Measurements from ENCODE around the gene THSD4. TPM values are rescaled to one million over a fixed set of nuclear protein-coding genes. Genes with fewer than 3 reads are reported as not detected.

Gene THSD4
- total RNA-seq, 2 experiments from 2014 or later = not detected

GRCh38 chr15:71501344-71502076 is 386.2 kb downstream of the THSD4 start:
- POLR2A ChIA-PET = no interaction called here
- Mint-ChIP-seq H3K27me3 (peaks cover 37% of the 10 kb centered on the region), H3K4me3 (no peak overlapping the region), H3K4me1 (ENCODE audit: low read depth) (no peaks in the 10 kb centered on the region), H3K9me3 (peaks cover 2% of the 10 kb centered on the region), H3K27ac (no peak overlapping the region), H3K36me3 (ENCODE audit: low read depth) (no peaks in the 10 kb centered on the region)
- DNase-seq = no peak
- Histone ChIP-seq H3K27me3 (ENCODE audit: control insufficient read depth in 1 of 2, insufficient read depth in 2 of 2, low read length in 2 of 2) (peaks cover 0 to 2% of the 10 kb centered on the region in 2 experiments), H3K4me3 (ENCODE audit: low read length) (no peak overlapping the region), H3K36me3 (ENCODE audit: insufficient read depth, low read length) (no peaks in the 10 kb centered on the region), H3K27ac (ENCODE audit: low read depth in 1 of 2, low read length in 2 of 2) (no peak overlapping the region), H3K9me3 (ENCODE audit: control insufficient read depth in 1 of 2, insufficient read depth in 1 of 2, low read length in 2 of 2) (no peaks in the 10 kb centered on the region), H3K4me1 (ENCODE audit: insufficient read depth, low read length) (no peaks in the 10 kb centered on the region)
- CTCF ChIA-PET = no interaction called here
- no peak for ATAC-seq (ENCODE audit: poor library complexity)
- intact Hi-C loops (cut with DNase I, micrococcal nuclease) = no loop called here
- TF ChIP-seq, protein P1, sequence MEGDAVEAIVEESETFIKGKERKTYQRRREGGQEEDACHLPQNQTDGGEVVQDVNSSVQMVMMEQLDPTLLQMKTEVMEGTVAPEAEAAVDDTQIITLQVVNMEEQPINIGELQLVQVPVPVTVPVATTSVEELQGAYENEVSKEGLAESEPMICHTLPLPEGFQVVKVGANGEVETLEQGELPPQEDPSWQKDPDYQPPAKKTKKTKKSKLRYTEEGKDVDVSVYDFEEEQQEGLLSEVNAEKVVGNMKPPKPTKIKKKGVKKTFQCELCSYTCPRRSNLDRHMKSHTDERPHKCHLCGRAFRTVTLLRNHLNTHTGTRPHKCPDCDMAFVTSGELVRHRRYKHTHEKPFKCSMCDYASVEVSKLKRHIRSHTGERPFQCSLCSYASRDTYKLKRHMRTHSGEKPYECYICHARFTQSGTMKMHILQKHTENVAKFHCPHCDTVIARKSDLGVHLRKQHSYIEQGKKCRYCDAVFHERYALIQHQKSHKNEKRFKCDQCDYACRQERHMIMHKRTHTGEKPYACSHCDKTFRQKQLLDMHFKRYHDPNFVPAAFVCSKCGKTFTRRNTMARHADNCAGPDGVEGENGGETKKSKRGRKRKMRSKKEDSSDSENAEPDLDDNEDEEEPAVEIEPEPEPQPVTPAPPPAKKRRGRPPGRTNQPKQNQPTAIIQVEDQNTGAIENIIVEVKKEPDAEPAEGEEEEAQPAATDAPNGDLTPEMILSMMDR (IDR thresholded peaks at IDR 0.05) = no peak

GRCh38 chr15:71502077-71502432 is 386.8 kb downstream of the THSD4 start:
- H3K4me3 Mint-ChIP-seq = no peak overlapping the region
- Histone ChIP-seq H3K27me3 (ENCODE audit: control insufficient read depth in 1 of 2, insufficient read depth in 2 of 2, low read length in 2 of 2) (peaks cover 0 to 2% of the 10 kb centered on the region in 2 experiments), H3K4me3 (ENCODE audit: low read length) (no peak overlapping the region), H3K36me3 (ENCODE audit: insufficient read depth, low read length) (no peaks in the 10 kb centered on the region), H3K4me1 (ENCODE audit: insufficient read depth, low read length) (no peaks in the 10 kb centered on the region), H3K9me3 (ENCODE audit: control insufficient read depth in 1 of 2, insufficient read depth in 1 of 2, low read length in 2 of 2) (peaks cover 0 to 3% of the 10 kb centered on the region in 2 experiments), H3K27ac (ENCODE audit: low read depth in 1 of 2, low read length in 2 of 2) (no peak overlapping the region)
- peaks cover 37% of the 10 kb centered on the region for H3K27me3 Mint-ChIP-seq
- CTCF ChIA-PET = no interaction called here
- no peaks in the 10 kb centered on the region for H3K4me1 Mint-ChIP-seq (ENCODE audit: low read depth)
- ATAC-seq (ENCODE audit: poor library complexity) = no peak
- no peak overlapping the region for H3K27ac Mint-ChIP-seq
- intact Hi-C loops (cut with DNase I, micrococcal nuclease) = no loop called here
- no peaks in the 10 kb centered on the region for H3K36me3 Mint-ChIP-seq (ENCODE audit: low read depth)
- POLR2A ChIA-PET = no interaction called here
- DNase-seq = no peak
- TF ChIP-seq, protein P1 (IDR thresholded peaks at IDR 0.05) = no peak
- H3K9me3 Mint-ChIP-seq = peaks cover 2% of the 10 kb centered on the region

GRCh38 chr15:71505962-71506361 is 390.7 kb downstream of the THSD4 start:
- H3K4me1 ChIP-seq (ENCODE audit: insufficient read depth, low read length) = no peaks in the 10 kb centered on the region
- Mint-ChIP-seq H3K4me3 (no peak overlapping the region), H3K4me1 (ENCODE audit: low read depth) (no peaks in the 10 kb centered on the region), H3K27me3 (peaks cover 42% of the 10 kb centered on the region), H3K9me3 (no peaks in the 10 kb centered on the region), H3K27ac (no peak overlapping the region), H3K36me3 (ENCODE audit: low read depth) (no peaks in the 10 kb centered on the region)
- intact Hi-C loops (cut with DNase I, micrococcal nuclease) = no loop called here
- H3K4me3 ChIP-seq (ENCODE audit: low read length) = no peak overlapping the region
- TF ChIP-seq, protein P1 (IDR thresholded peaks at IDR 0.05) = no peak
- no peaks in the 10 kb centered on the region for H3K36me3 ChIP-seq (ENCODE audit: insufficient read depth, low read length)
- peaks cover 0 to 4% of the 10 kb centered on the region in 2 experiments for H3K9me3 ChIP-seq (ENCODE audit: control insufficient read depth in 1 of 2, insufficient read depth in 1 of 2, low read length in 2 of 2)
- DNase-seq (no peak), ATAC-seq (ENCODE audit: poor library complexity) (no peak)
- H3K27ac ChIP-seq (ENCODE audit: low read depth in 1 of 2, low read length in 2 of 2) = no peak overlapping the region
- POLR2A ChIA-PET = no interaction called here
- CTCF ChIA-PET = no interaction called here
- peaks cover 0 to 4% of the 10 kb centered on the region in 2 experiments for H3K27me3 ChIP-seq (ENCODE audit: control insufficient read depth in 1 of 2, insufficient read depth in 2 of 2, low read length in 2 of 2)

All from CD4-positive, alpha-beta T cell (primary cell).